ENCODE data around the gene POSTN. TPM values are rescaled to one million over a fixed set of nuclear protein-coding genes. Genes with fewer than 3 reads are reported as not detected.

The POSTN gene
- total and polyA plus RNA-seq, 2 of the 8 experiments (the other 6 are each of a cell fraction or from before 2014, with no cell fraction given), result 0.30 to 0.74 TPM

GRCh38 chr13:37534676-37535075 is 63.9 kb downstream of the POSTN start:
- Histone ChIP-seq H4K8ac (ENCODE audit: extremely low read depth, insufficient read depth, low read length) (no peak overlapping the region), H3K27ac (ENCODE audit: low read depth, low read length) (no peak overlapping the region), H4K20me1 (replicated peaks in 1 of 2; ENCODE audit: control insufficient read depth in 1 of 2, insufficient read depth in 2 of 2, low read length in 2 of 2) (no peaks in the 10 kb centered on the region), H2BK15ac (ENCODE audit: low read length) (no peak overlapping the region), H3K23ac (ENCODE audit: insufficient read length) (no peak overlapping the region), H3K79me1 (ENCODE audit: low read depth, low read length) (no peaks in the 10 kb centered on the region), H3K4ac (replicated peaks; ENCODE audit: insufficient read length, low read depth, low read length) (no peak overlapping the region), H3K27me3 (replicated peaks in 1 of 4; ENCODE audit: control insufficient read depth in 3 of 4, extremely low read depth in 1 of 4, insufficient read depth in 3 of 4, low read length in 3 of 4) (no peaks in the 10 kb centered on the region), H3K79me2 (ENCODE audit: control insufficient read depth in 1 of 2, insufficient read depth in 2 of 2, low read length in 2 of 2) (no peaks in the 10 kb centered on the region), H3K9ac (replicated peaks in 1 of 4; ENCODE audit: extremely low read depth in 1 of 4, low read depth in 3 of 4, low read length in 3 of 4) (no peak overlapping the region), H3K4me1 (replicated peaks in 1 of 4; ENCODE audit: control insufficient read depth in 3 of 4, insufficient read depth in 4 of 4, low read length in 3 of 4) (no peaks in the 10 kb centered on the region), H2AFZ (ENCODE audit: low read length) (no peak overlapping the region), H2BK5ac (ENCODE audit: low read depth, low read length) (no peak overlapping the region), H4K5ac (ENCODE audit: insufficient read length, low read depth, low read length) (no peak overlapping the region), H2BK12ac (ENCODE audit: low read depth, low read length) (no peak overlapping the region), H3K4me3 (ENCODE audit: extremely low read depth in 1 of 4, insufficient read depth in 2 of 4, low read depth in 3 of 4, low read length in 4 of 4) (no peak overlapping the region), H2BK120ac (replicated peaks; ENCODE audit: low read depth, low read length) (no peak overlapping the region), H3K14ac (ENCODE audit: insufficient read length) (no peak overlapping the region), H3K9me3 (ENCODE audit: insufficient read depth in 2 of 2, low read depth in 1 of 2, low read length in 1 of 2) (no peaks in the 10 kb centered on the region), H3K23me2 (ENCODE audit: low read depth, low read length) (no peaks in the 10 kb centered on the region), H4K91ac (replicated peaks; ENCODE audit: insufficient read length, low read length) (no peak overlapping the region), H3K36me3 (ENCODE audit: control insufficient read depth in 2 of 4, insufficient read depth in 4 of 4, low read length in 3 of 4) (no peaks in the 10 kb centered on the region), H3K4me2 (ENCODE audit: insufficient read depth in 1 of 2, low read depth in 2 of 2, low read length in 2 of 2) (no peak overlapping the region), H3K18ac (ENCODE audit: extremely low read depth, low read length) (no peak overlapping the region), H2BK20ac (ENCODE audit: low read length) (no peak overlapping the region), H3K56ac (replicated peaks; ENCODE audit: insufficient read length, low read depth, low read length) (no peak overlapping the region), H2AK5ac (ENCODE audit: low read depth, low read length) (no peak overlapping the region)
- no peak for DNase-seq (ENCODE audit: low read depth in 1 of 2, low spot score in 2 of 2)
- CTCF ChIA-PET (ENCODE audit: partially characterized antibody), result interaction anchor here (0.6 kb wide), 1 partner anchor 1247 kb away, joined by 5 read pairs; no protein-coding TSS in a partner anchor
- no peak for FAIRE-seq
- WGBS, 2 experiments (ENCODE audit: extremely low coverage in 1 of 2, insufficient coverage in 1 of 2, insufficient read length in 1 of 2, insufficient replicate concordance in 2 of 2, low coverage in 1 of 2, low lambda C conversion rate in 2 of 2, missing lambda C conversion rate in 1 of 2), result 91% methylated on average over 1 of the region's 1 CpG; no CpG with 5 or more reads in 1 of the 2 experiments
- TF ChIP-seq EGR1 (IDR thresholded peaks at IDR 0.05; ENCODE audit: borderline replicate concordance, low read depth, low read length) (no peak), TAF7 (optimal IDR thresholded peaks at IDR 0.05; ENCODE audit: borderline replicate concordance, low read depth, low read length) (no peak), PHF8 (conservative IDR thresholded peaks at IDR 0.05; ENCODE audit: low read depth, low read length) (no peak), ZNF274 (IDR thresholded peaks at IDR 0.05; ENCODE audit: borderline replicate concordance, extremely low read depth, low read length) (no peak), JUN (IDR thresholded peaks at IDR 0.05; ENCODE audit: low read depth, low read length) (no peak), E2F6 (IDR thresholded peaks at IDR 0.05) (no peak), BACH1 (IDR thresholded peaks at IDR 0.05; ENCODE audit: low read length) (no peak), CBX8 (IDR thresholded peaks at IDR 0.05; ENCODE audit: borderline replicate concordance, low read depth, low read length) (no peak)
- POLR2A ChIA-PET (ENCODE audit: partially characterized antibody), result no interaction called here

Measured in H1 (cell line).